Fibroblast of skin of back (primary cell): ENCODE data around the gene TAF11L6. TPM values are rescaled to one million over a fixed set of nuclear protein-coding genes. Genes with fewer than 3 reads are reported as not detected.
"Not testable (repeated sequence)": the region's sequence is repeated elsewhere in the genome, so short reads cannot be mapped to it uniquely, and the experiment has no call there.

ENCODE experiments used
- DNase-seq: peaks from one replicate; pipeline ENCODE4 v3.0.0-alpha.2; 2013
- polyA plus RNA-seq, 2 experiments: library from polyadenylated mRNA; unstranded; fragments of 120-200 nt; gene quantifications; one replicate each; pipeline ENCODE4 v1.2.1, GENCODE V29; 2013; ENCODE audit not compliant: insufficient read length in 2 of 2

TAF11L6 gene
- polyA plus RNA-seq (2013, experiment 1 of 2; ENCODE audit: insufficient read length), result not detected
- not detected for polyA plus RNA-seq (2013, experiment 2 of 2; ENCODE audit: insufficient read length)

- DNase-seq, result not testable (repeated sequence)
Observed at GRCh38 chr5:17528369-17528768, at the start of gene TAF11L6. TAF11L6 (plus strand) TSS chr5:17528669.

- no peak for DNase-seq
Observed at GRCh38 chr5:17481378-17481777, 47.1 kb upstream of the TAF11L6 start.

- DNase-seq, result no peak
Observed at GRCh38 chr5:17482790-17483189, 45.7 kb upstream of the TAF11L6 start.

- not testable (repeated sequence) for DNase-seq
Observed at GRCh38 chr5:17486464-17487173, 41.9 kb upstream of the TAF11L6 start.

- peak; percentile 1 for DNase-seq
Observed at GRCh38 chr5:17487174-17487512, 41.3 kb upstream of the TAF11L6 start.

- DNase-seq, result not testable (repeated sequence)
Observed at GRCh38 chr5:17491257-17491656, 37.2 kb upstream of the TAF11L6 start.

- DNase-seq, result no peak
Observed at GRCh38 chr5:17492770-17493169, 35.7 kb upstream of the TAF11L6 start.

GRCh38 chr5:17497446-17497845 is 31.0 kb upstream of the TAF11L6 start:
- DNase-seq, result no peak

- not testable (repeated sequence) for DNase-seq
Observed at GRCh38 chr5:17497931-17498330, 30.5 kb upstream of the TAF11L6 start, which contains the start of gene TAF11L2. TAF11L2 (plus strand) TSS chr5:17498231.

- no peak for DNase-seq
Observed at GRCh38 chr5:17511775-17512325, 16.6 kb upstream of the TAF11L6 start.

- DNase-seq, result not testable (repeated sequence)
Observed at GRCh38 chr5:17517526-17517925, 10.9 kb upstream of the TAF11L6 start.

GRCh38 chr5:17518067-17518466 is 10.4 kb upstream of the TAF11L6 start, which contains the start of gene TAF11L3:
TAF11L3 (plus strand) TSS chr5:17518367.
- DNase-seq, result not testable (repeated sequence)

- not testable (repeated sequence) for DNase-seq
Observed at GRCh38 chr5:17519508-17519907, 9.0 kb upstream of the TAF11L6 start.

- not testable (repeated sequence) for DNase-seq
Observed at GRCh38 chr5:17521501-17521900, 7.0 kb upstream of the TAF11L6 start, which contains the start of gene TAF11L4. TAF11L4 (plus strand) TSS chr5:17521801.

- not testable (repeated sequence) for DNase-seq
Observed at GRCh38 chr5:17524935-17525334, 3.5 kb upstream of the TAF11L6 start, which contains the start of gene TAF11L5. TAF11L5 (plus strand) TSS chr5:17525235.

GRCh38 chr5:17526504-17526903 is 2.0 kb upstream of the TAF11L6 start:
- peak; percentile 4 for DNase-seq
